CD8-positive, alpha-beta memory T cell (primary cell): Measurements from ENCODE around the gene TTLL8. TPM values are rescaled to one million over a fixed set of nuclear protein-coding genes. Genes with fewer than 3 reads are reported as not detected.

Experiments
- CTCF ChIA-PET: fragments of 350-600 bp; sonication (Branson Sonifier 250); formaldehyde crosslinking; loops from one replicate; lab custom pipeline; 2021; ENCODE audit warnings: antibody characterized with exemption; lab: Charles Lee
- POLR2A ChIA-PET: fragments of 350-600 bp; sonication (Branson Sonifier 250); formaldehyde crosslinking; loops from one replicate; lab custom pipeline; 2021; ENCODE audit warnings: antibody characterized with exemption; lab: Charles Lee
- DNase-seq, 5 donors: peaks; one replicate each; pipeline versions ENCODE4 v3.0.0 to v3.0.0-alpha.2; 2020 to 2022; ENCODE audit warnings: mixed read lengths in 1 of 5
- H3K27ac ChIP-seq: one replicate; pipeline ENCODE4 v1.7.0; 2013; ENCODE audit warnings: low read depth, mild to moderate bottlenecking, low read length, moderate library complexity
- H3K27me3 ChIP-seq: 2 replicates; pipeline ENCODE4 v1.7.0; 2013; ENCODE audit warnings: low read length, mild to moderate bottlenecking; ENCODE audit not compliant: insufficient read depth, poor library complexity, severe bottlenecking
- H3K36me3 ChIP-seq: 2 replicates; pipeline ENCODE4 v1.7.0; 2013; ENCODE audit warnings: mild to moderate bottlenecking, low read length, moderate library complexity; ENCODE audit not compliant: insufficient read depth
- H3K4me1 ChIP-seq: 2 replicates; pipeline ENCODE4 v1.7.0; 2013; ENCODE audit warnings: mild to moderate bottlenecking, low read length, moderate library complexity; ENCODE audit not compliant: insufficient read depth
- H3K4me3 ChIP-seq: 2 replicates; pipeline ENCODE4 v1.7.0; 2013; ENCODE audit warnings: mild to moderate bottlenecking, low read length
- H3K9me3 ChIP-seq: 2 replicates; pipeline ENCODE4 v1.7.0; 2013; ENCODE audit warnings: mild to moderate bottlenecking, low read length
- H3K27ac Mint-ChIP-seq, 8 donors: one replicate each; pipeline ENCODE4 v1.8.0; 2020 to 2021; ENCODE audit warnings: mixed read lengths in 8 of 8, mild to moderate bottlenecking in 6 of 8, inconsistent platforms in 3 of 8, moderate library complexity in 3 of 8
- H3K27me3 Mint-ChIP-seq, 2 donors: one replicate each; pipeline ENCODE4 v1.8.0; 2020 to 2021; ENCODE audit warnings: mixed read lengths in 2 of 2, mild to moderate bottlenecking in 1 of 2, moderate library complexity in 1 of 2
- H3K36me3 Mint-ChIP-seq, 3 donors: one replicate each; pipeline ENCODE4 v1.8.0; 2020 to 2021; ENCODE audit warnings: mixed read lengths in 3 of 3, inconsistent platforms in 1 of 3, mild to moderate bottlenecking in 1 of 3
- H3K4me1 Mint-ChIP-seq, 3 donors: one replicate each; pipeline ENCODE4 v1.8.0; 2020 to 2021; ENCODE audit warnings: mixed read lengths in 3 of 3, inconsistent platforms in 1 of 3, mild to moderate bottlenecking in 1 of 3
- H3K4me3 Mint-ChIP-seq, 7 donors: one replicate each; pipeline ENCODE4 v1.8.0; 2020 to 2021; ENCODE audit warnings: mixed read lengths in 7 of 7, mild to moderate bottlenecking in 6 of 7, moderate library complexity in 4 of 7, inconsistent platforms in 2 of 7
- H3K9me3 Mint-ChIP-seq, 5 donors: one replicate each; pipeline ENCODE4 v1.8.0; 2020 to 2022; ENCODE audit warnings: mixed read lengths in 5 of 5, mild to moderate bottlenecking in 3 of 5, moderate library complexity in 2 of 5, inconsistent platforms in 1 of 5
- polyA plus RNA-seq: library from polyadenylated mRNA; unstranded; fragments of 300-500 nt; fragmentation: Illumina TruSeq; gene quantifications from one replicate; pipeline ENCODE4 v1.2.3, GENCODE V29; 2021
- total RNA-seq, 2 experiments: library from RNA; stranded (reverse); gene quantifications; one replicate each; pipeline ENCODE4 v1.2.3, GENCODE V29; 2021

Gene TTLL8
- total and polyA plus RNA-seq, 3 experiments from 2014 or later, result not detected

GRCh38 chr22:50017701-50018224 lies 40.3 kb downstream of the TTLL8 start:
- POLR2A ChIA-PET, result interaction anchor here (0.7 kb wide), 1 partner anchor 251 kb away, joined by 4 read pairs; no protein-coding TSS in a partner anchor
- no peaks in the 10 kb centered on the region for H3K27me3 Mint-ChIP-seq
- no peak overlapping the region for H3K27ac ChIP-seq
- H3K4me1 ChIP-seq, result peaks cover 43% of the 10 kb centered on the region
- H3K27ac Mint-ChIP-seq, result peak overlapping the region; percentile 58 to 96 (median 90)
- H3K9me3 Mint-ChIP-seq, result no peaks in the 10 kb centered on the region
- peak in 1 of 5 donors; percentile 39 for DNase-seq
- no peaks in the 10 kb centered on the region for H3K36me3 ChIP-seq
- H3K4me3 Mint-ChIP-seq, result peak overlapping the region in 6 of 7 donors; percentile 19 to 77 (median 74)
- no peaks in the 10 kb centered on the region for H3K27me3 ChIP-seq
- peaks cover 0 to 1% (median 0%) of the 10 kb centered on the region in 3 donors for H3K36me3 Mint-ChIP-seq
- no peaks in the 10 kb centered on the region for H3K9me3 ChIP-seq
- H3K4me1 Mint-ChIP-seq, result peaks cover 0 to 10% (median 9%) of the 10 kb centered on the region in 3 donors
- H3K4me3 ChIP-seq, result no peak overlapping the region
- CTCF ChIA-PET, result interaction anchor here (1.0 to 1.7 kb wide), 4 partner anchors 10 to 87 kb away, joined by 4 to 8 read pairs (median 4); no protein-coding TSS in a partner anchor

GRCh38 chr22:50016988-50017700 lies 41.0 kb downstream of the TTLL8 start:
- Mint-ChIP-seq H3K4me1 (peaks cover 0 to 10% (median 10%) of the 10 kb centered on the region in 3 donors), H3K27ac (peak overlapping the region; percentile 58 to 96 (median 87)), H3K4me3 (peak overlapping the region; percentile 19 to 77 (median 73)), H3K36me3 (peaks cover 0 to 1% (median 0%) of the 10 kb centered on the region in 3 donors), H3K9me3 (no peaks in the 10 kb centered on the region), H3K27me3 (peaks cover 0 to 2% of the 10 kb centered on the region in 2 donors)
- Histone ChIP-seq H3K27me3 (no peaks in the 10 kb centered on the region), H3K27ac (no peak overlapping the region), H3K4me1 (peaks cover 43% of the 10 kb centered on the region), H3K36me3 (no peaks in the 10 kb centered on the region), H3K9me3 (no peaks in the 10 kb centered on the region), H3K4me3 (no peak overlapping the region)
- POLR2A ChIA-PET, result no interaction called here
- CTCF ChIA-PET, result interaction anchor here (1.3 to 1.7 kb wide), 4 partner anchors 13 to 34 kb away, joined by 4 to 8 read pairs (median 4); no protein-coding TSS in a partner anchor
- DNase-seq, result peak in 2 of 5 donors; percentile 29 to 71

- H3K9me3 Mint-ChIP-seq, result no peaks in the 10 kb centered on the region
- H3K4me3 ChIP-seq, result no peak overlapping the region
- H3K4me1 ChIP-seq, result peaks cover 47% of the 10 kb centered on the region
- POLR2A ChIA-PET, result no interaction called here
- CTCF ChIA-PET, result interaction anchor here (1.3 to 1.7 kb wide), 2 partner anchors 14 to 23 kb away, joined by 4 to 5 read pairs; no protein-coding TSS in a partner anchor
- no peak overlapping the region for H3K27ac ChIP-seq
- H3K36me3 Mint-ChIP-seq, result peaks cover 0 to 1% (median 0%) of the 10 kb centered on the region in 3 donors
- peak in 1 of 5 donors; percentile 44 for DNase-seq
- peaks cover 2 to 3% of the 10 kb centered on the region in 2 donors for H3K27me3 Mint-ChIP-seq
- H3K36me3 ChIP-seq, result no peaks in the 10 kb centered on the region
- H3K9me3 ChIP-seq, result no peaks in the 10 kb centered on the region
- peak overlapping the region; percentile 36 to 96 (median 87) for H3K27ac Mint-ChIP-seq
- H3K4me1 Mint-ChIP-seq, result peaks cover 6 to 17% (median 16%) of the 10 kb centered on the region in 3 donors
- no peaks in the 10 kb centered on the region for H3K27me3 ChIP-seq
- H3K4me3 Mint-ChIP-seq, result peak overlapping the region in 5 of 7 donors; percentile 10 to 74 (median 35)
These were observed 41.6 kb downstream of the TTLL8 start for GRCh38 chr22:50016308-50016987.

GRCh38 chr22:50015451-50016307 lies 42.4 kb downstream of the TTLL8 start:
- Mint-ChIP-seq H3K9me3 (no peaks in the 10 kb centered on the region), H3K27me3 (peaks cover 2 to 4% of the 10 kb centered on the region in 2 donors), H3K4me1 (peaks cover 7 to 21% (median 19%) of the 10 kb centered on the region in 3 donors), H3K36me3 (peaks cover 0 to 1% (median 0%) of the 10 kb centered on the region in 3 donors), H3K4me3 (peak overlapping the region in 2 of 7 donors; percentile 36 to 65), H3K27ac (peak overlapping the region in 4 of 8 donors; percentile 17 to 88 (median 46))
- DNase-seq, result no peak
- no peaks in the 10 kb centered on the region for H3K9me3 ChIP-seq
- POLR2A ChIA-PET, result no interaction called here
- no peaks in the 10 kb centered on the region for H3K36me3 ChIP-seq
- peaks cover 51% of the 10 kb centered on the region for H3K4me1 ChIP-seq
- CTCF ChIA-PET, result interaction anchor here (1.3 to 1.7 kb wide), 2 partner anchors 15 to 22 kb away, joined by 4 to 5 read pairs; no protein-coding TSS in a partner anchor
- no peak overlapping the region for H3K4me3 ChIP-seq
- H3K27me3 ChIP-seq, result peaks cover 6% of the 10 kb centered on the region
- no peak overlapping the region for H3K27ac ChIP-seq

GRCh38 chr22:50014655-50015401 lies 43.3 kb downstream of the TTLL8 start:
- H3K27me3 ChIP-seq, result peaks cover 6% of the 10 kb centered on the region
- no peak overlapping the region for H3K4me3 ChIP-seq
- peaks cover 3 to 5% of the 10 kb centered on the region in 2 donors for H3K27me3 Mint-ChIP-seq
- H3K27ac ChIP-seq, result no peak overlapping the region
- ChIA-PET POLR2A (no interaction called here), CTCF (interaction anchor here (1.1 kb wide), 1 partner anchor 16 kb away, joined by 3 read pairs; no protein-coding TSS in a partner anchor)
- peaks cover 0 to 1% (median 0%) of the 10 kb centered on the region in 3 donors for H3K36me3 Mint-ChIP-seq
- H3K36me3 ChIP-seq, result no peaks in the 10 kb centered on the region
- peak overlapping the region in 1 of 7 donors; percentile 32 for H3K4me3 Mint-ChIP-seq
- H3K9me3 ChIP-seq, result no peaks in the 10 kb centered on the region
- no peaks in the 10 kb centered on the region for H3K9me3 Mint-ChIP-seq
- H3K4me1 Mint-ChIP-seq, result peaks cover 7 to 23% (median 19%) of the 10 kb centered on the region in 3 donors
- H3K27ac Mint-ChIP-seq, result no peak overlapping the region
- peaks cover 57% of the 10 kb centered on the region for H3K4me1 ChIP-seq
- peak in 2 of 5 donors; percentile 22 to 43 for DNase-seq

GRCh38 chr22:50014053-50014501 lies 44.0 kb downstream of the TTLL8 start:
- Mint-ChIP-seq H3K4me1 (peaks cover 7 to 26% (median 19%) of the 10 kb centered on the region in 3 donors), H3K27ac (peak overlapping the region in 3 of 8 donors; percentile 26 to 74 (median 40)), H3K36me3 (peaks cover 0 to 1% (median 0%) of the 10 kb centered on the region in 3 donors), H3K27me3 (peaks cover 3 to 7% of the 10 kb centered on the region in 2 donors), H3K4me3 (peak overlapping the region in 6 of 7 donors; percentile 13 to 56 (median 46)), H3K9me3 (no peaks in the 10 kb centered on the region)
- POLR2A ChIA-PET, result no interaction called here
- H3K4me3 ChIP-seq, result no peak overlapping the region
- no peaks in the 10 kb centered on the region for H3K36me3 ChIP-seq
- H3K27me3 ChIP-seq, result peaks cover 6% of the 10 kb centered on the region
- CTCF ChIA-PET, result interaction anchor here (1.1 kb wide), 1 partner anchor 16 kb away, joined by 3 read pairs; no protein-coding TSS in a partner anchor
- H3K9me3 ChIP-seq, result no peaks in the 10 kb centered on the region
- H3K4me1 ChIP-seq, result peaks cover 49% of the 10 kb centered on the region
- H3K27ac ChIP-seq, result no peak overlapping the region
- peak in 1 of 5 donors; percentile 46 for DNase-seq
